ENCODE data around the gene PRKN. TPM values are rescaled to one million over a fixed set of nuclear protein-coding genes. Genes with fewer than 3 reads are reported as not detected.
A peak's percentile ranks its signal among the peaks of the same experiment; 100 is the strongest.

Gene PRKN
- total RNA-seq, 1 experiment from 2014 or later: 0.34 TPM

- Mint-ChIP-seq H3K27ac (ENCODE audit: unreplicated experiment) (peak overlapping the region; percentile 71), H3K4me3 (ENCODE audit: unreplicated experiment) (no peak overlapping the region), H3K4me1 (ENCODE audit: low read depth, unreplicated experiment) (no peaks in the 10 kb centered on the region), H3K36me3 (ENCODE audit: insufficient read depth, unreplicated experiment) (no peaks in the 10 kb centered on the region), H3K27me3 (ENCODE audit: insufficient read depth, unreplicated experiment) (no peaks in the 10 kb centered on the region), H3K9me3 (ENCODE audit: unreplicated experiment) (no peaks in the 10 kb centered on the region)
- intact Hi-C loops (cut with micrococcal nuclease; ENCODE audit: unreplicated experiment): no loop called here
- BruUV-seq (replicated peaks): no TSS peak
- no peaks in the 10 kb centered on the region for H3K36me3 ChIP-seq (ENCODE audit: control insufficient read depth, insufficient read depth, low read length)
- TF ChIP-seq CTCF (IDR thresholded peaks at IDR 0.05; ENCODE audit: insufficient read depth in 1 of 2, low read depth in 1 of 2, low read length in 1 of 2, severe bottlenecking in 1 of 2, unreplicated experiment in 1 of 2): no peak
- CTCF ChIA-PET: no interaction called here
- H3K4me1 ChIP-seq: no peaks in the 10 kb centered on the region
- H3K27me3 ChIP-seq (replicated peaks; ENCODE audit: control insufficient read depth, insufficient read depth, low read length): no peaks in the 10 kb centered on the region
- POLR2A ChIA-PET: interaction anchor here (0.9 kb wide), 1 partner anchor 18 kb away, joined by 3 read pairs; no protein-coding TSS in a partner anchor
- H3K4me3 ChIP-seq (ENCODE audit: low read depth, low read length): no peak overlapping the region
- no peak for DNase-seq
- no peaks in the 10 kb centered on the region for H3K9me3 ChIP-seq
These were observed 1.1 kb upstream of the PRKN start for GRCh38 chr6:162728706-162729105.

- H3K36me3 ChIP-seq (ENCODE audit: control insufficient read depth, insufficient read depth, low read length): no peaks in the 10 kb centered on the region
- POLR2A ChIA-PET: interaction anchor here (0.5 to 0.9 kb wide), 2 partner anchors 18 to 1700 kb away, joined by 3 read pairs; no protein-coding TSS in a partner anchor
- DNase-seq: no peak
- H3K27me3 ChIP-seq (replicated peaks; ENCODE audit: control insufficient read depth, insufficient read depth, low read length): no peaks in the 10 kb centered on the region
- no peaks in the 10 kb centered on the region for H3K9me3 ChIP-seq
- Mint-ChIP-seq H3K36me3 (ENCODE audit: insufficient read depth, unreplicated experiment) (no peaks in the 10 kb centered on the region), H3K4me1 (ENCODE audit: low read depth, unreplicated experiment) (no peaks in the 10 kb centered on the region), H3K4me3 (ENCODE audit: unreplicated experiment) (peak overlapping the region; percentile 37), H3K27ac (ENCODE audit: unreplicated experiment) (peak overlapping the region; percentile 71), H3K27me3 (ENCODE audit: insufficient read depth, unreplicated experiment) (no peaks in the 10 kb centered on the region), H3K9me3 (ENCODE audit: unreplicated experiment) (no peaks in the 10 kb centered on the region)
- H3K4me3 ChIP-seq (ENCODE audit: low read depth, low read length): 0 out of 2 replicates have a peak overlapping the region, but pooled peaks have one; percentile 8
- CTCF ChIA-PET: no interaction called here
- intact Hi-C loops (cut with micrococcal nuclease; ENCODE audit: unreplicated experiment): no loop called here
- no peaks in the 10 kb centered on the region for H3K4me1 ChIP-seq
- no TSS peak for BruUV-seq (replicated peaks)
- no peak for TF ChIP-seq CTCF (IDR thresholded peaks at IDR 0.05; ENCODE audit: insufficient read depth in 1 of 2, low read depth in 1 of 2, low read length in 1 of 2, severe bottlenecking in 1 of 2, unreplicated experiment in 1 of 2)
These were observed 631 bp upstream of the PRKN start for GRCh38 chr6:162728197-162728596.

- Mint-ChIP-seq H3K36me3 (ENCODE audit: insufficient read depth, unreplicated experiment) (no peaks in the 10 kb centered on the region), H3K9me3 (ENCODE audit: unreplicated experiment) (no peaks in the 10 kb centered on the region), H3K27me3 (ENCODE audit: insufficient read depth, unreplicated experiment) (no peaks in the 10 kb centered on the region), H3K4me1 (ENCODE audit: low read depth, unreplicated experiment) (no peaks in the 10 kb centered on the region), H3K4me3 (ENCODE audit: unreplicated experiment) (peak overlapping the region; percentile 88), H3K27ac (ENCODE audit: unreplicated experiment) (peak overlapping the region; percentile 89)
- ChIA-PET CTCF (no interaction called here), POLR2A (no interaction called here)
- no peak for DNase-seq
- no peaks in the 10 kb centered on the region for H3K36me3 ChIP-seq (ENCODE audit: control insufficient read depth, insufficient read depth, low read length)
- peak overlapping the region; percentile 94 for H3K4me3 ChIP-seq (ENCODE audit: low read depth, low read length)
- BruUV-seq (replicated peaks): TSS peak; percentile 35
- no peaks in the 10 kb centered on the region for H3K27me3 ChIP-seq (replicated peaks; ENCODE audit: control insufficient read depth, insufficient read depth, low read length)
- no peaks in the 10 kb centered on the region for H3K9me3 ChIP-seq
- H3K4me1 ChIP-seq: no peaks in the 10 kb centered on the region
- TF ChIP-seq CTCF (IDR thresholded peaks at IDR 0.05; ENCODE audit: insufficient read depth in 1 of 2, low read depth in 1 of 2, low read length in 1 of 2, severe bottlenecking in 1 of 2, unreplicated experiment in 1 of 2): no peak
- intact Hi-C loops (cut with micrococcal nuclease; ENCODE audit: unreplicated experiment): loop anchor here (1.0 kb wide), 1 partner anchor 46 kb away; no protein-coding TSS in a partner anchor
These were observed 632 bp downstream of the PRKN start for GRCh38 chr6:162726947-162727321.
